Measurements from ENCODE around the gene ABLIM2.

Gene ABLIM2

GRCh38 chr4:8029689-8030088, 128.9 kb downstream of the ABLIM2 start:
- TF ChIP-seq CTCF (IDR thresholded peaks at IDR 0.05; ENCODE audit: control insufficient read depth, extremely low read depth, insufficient read depth) = no peak
- no peak for DNase-seq (ENCODE audit: low read depth)

GRCh38 chr4:8028884-8029568, 129.6 kb downstream of the ABLIM2 start:
- H3K4me3 ChIP-seq (ENCODE audit: low read depth, low read length) = no peak overlapping the region
- no peak for TF ChIP-seq CTCF (IDR thresholded peaks at IDR 0.05; ENCODE audit: control insufficient read depth, extremely low read depth, insufficient read depth)

More at GRCh38 chr4:8029689-8030088, 128.9 kb downstream of the ABLIM2 start:
- H3K4me3 ChIP-seq (ENCODE audit: low read depth, low read length) = no peak overlapping the region

GRCh38 chr4:8028368-8028767, 130.2 kb downstream of the ABLIM2 start:
- no peak for DNase-seq (ENCODE audit: low read depth)
- no peak for TF ChIP-seq CTCF (IDR thresholded peaks at IDR 0.05; ENCODE audit: control insufficient read depth, extremely low read depth, insufficient read depth)
- H3K4me3 ChIP-seq (ENCODE audit: low read depth, low read length) = no peak overlapping the region

More at GRCh38 chr4:8028884-8029568, 129.6 kb downstream of the ABLIM2 start:
- DNase-seq (ENCODE audit: low read depth) = no peak

- no peak for TF ChIP-seq CTCF (IDR thresholded peaks at IDR 0.05; ENCODE audit: control insufficient read depth, extremely low read depth, insufficient read depth)
- DNase-seq (ENCODE audit: low read depth) = no peak
- no peak overlapping the region for H3K4me3 ChIP-seq (ENCODE audit: low read depth, low read length)
Measured at GRCh38 chr4:8026453-8026852, 132.2 kb downstream of the ABLIM2 start.

GRCh38 chr4:8025668-8026067, 132.9 kb downstream of the ABLIM2 start:
- TF ChIP-seq CTCF (IDR thresholded peaks at IDR 0.05; ENCODE audit: control insufficient read depth, extremely low read depth, insufficient read depth) = no peak
- DNase-seq (ENCODE audit: low read depth) = no peak
- no peak overlapping the region for H3K4me3 ChIP-seq (ENCODE audit: low read depth, low read length)

GRCh38 chr4:8024073-8024786, 134.4 kb downstream of the ABLIM2 start:
- no peak for TF ChIP-seq CTCF (IDR thresholded peaks at IDR 0.05; ENCODE audit: control insufficient read depth, extremely low read depth, insufficient read depth)
- H3K4me3 ChIP-seq (ENCODE audit: low read depth, low read length) = no peak overlapping the region
- DNase-seq (ENCODE audit: low read depth) = no peak
